Measurements from ENCODE around the gene TBCD.
"Not testable (repeated sequence)": the region's sequence is repeated elsewhere in the genome, so short reads cannot be mapped to it uniquely, and the experiment has no call there.

Gene TBCD

DNA sequence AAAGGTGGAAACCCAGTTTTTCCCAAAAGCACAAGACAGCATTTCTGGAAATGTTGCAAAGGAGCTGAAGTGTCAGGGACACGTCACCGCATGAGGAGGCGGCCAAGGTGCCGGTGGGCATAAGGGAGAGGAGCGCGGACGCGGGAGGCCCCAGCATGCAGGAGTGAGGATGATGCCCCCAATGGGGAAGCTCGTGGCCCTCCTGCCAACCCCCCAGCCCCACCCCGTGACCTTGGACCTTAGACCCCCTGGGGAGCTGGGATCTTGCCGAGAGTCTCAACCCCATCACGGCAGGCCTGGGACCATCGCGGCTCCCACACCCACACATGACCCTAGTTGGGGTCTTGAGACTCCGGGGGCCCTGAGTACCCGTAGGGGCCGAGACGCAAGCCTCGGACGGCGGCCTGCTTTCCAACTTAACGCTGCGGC is 208.1 kb downstream of the TBCD start:
- DNase-seq: peak; percentile 26

DNA sequence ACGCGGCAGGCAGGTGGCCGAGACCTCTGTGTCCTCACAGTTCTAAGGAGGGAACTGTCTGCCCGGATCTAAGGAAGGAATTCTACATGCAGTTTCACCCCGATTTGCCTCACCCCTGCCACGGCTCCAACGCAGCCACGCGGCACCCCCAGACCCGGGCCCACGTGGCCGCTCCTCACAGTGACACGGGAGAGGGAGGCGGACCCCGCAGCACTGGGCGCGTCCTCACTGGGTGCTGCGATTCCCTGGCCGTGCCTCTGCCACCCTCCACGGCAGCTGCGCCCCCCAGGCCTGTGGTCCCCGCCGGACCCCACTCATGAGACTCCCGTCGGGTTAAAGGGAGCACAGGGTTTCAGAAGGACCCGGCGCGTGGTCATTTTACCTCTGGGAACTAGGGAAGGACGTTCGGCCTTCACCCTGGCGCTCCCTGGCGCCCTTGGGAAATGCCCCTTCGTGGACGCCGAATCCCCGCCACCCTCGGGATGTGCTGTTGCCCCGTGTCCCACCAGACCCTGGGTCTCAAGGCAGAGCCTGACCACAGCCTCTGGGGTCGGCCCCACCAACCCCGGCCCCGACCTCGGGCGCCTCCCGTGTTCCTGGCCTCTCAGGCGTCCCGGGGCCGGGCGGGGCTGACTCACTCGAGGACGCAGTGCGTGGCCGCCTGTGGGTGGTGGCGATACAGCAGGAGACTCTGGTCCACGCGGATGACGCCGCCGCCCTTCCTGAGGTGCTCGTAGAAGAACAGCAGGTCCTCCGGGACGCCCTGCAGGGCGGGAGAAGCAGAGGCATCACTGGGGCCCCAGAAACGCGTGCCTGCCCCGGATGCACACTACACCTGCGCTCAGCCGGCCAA is 208.8 kb downstream of the TBCD start:
- DNase-seq: peak; percentile 32

DNA sequence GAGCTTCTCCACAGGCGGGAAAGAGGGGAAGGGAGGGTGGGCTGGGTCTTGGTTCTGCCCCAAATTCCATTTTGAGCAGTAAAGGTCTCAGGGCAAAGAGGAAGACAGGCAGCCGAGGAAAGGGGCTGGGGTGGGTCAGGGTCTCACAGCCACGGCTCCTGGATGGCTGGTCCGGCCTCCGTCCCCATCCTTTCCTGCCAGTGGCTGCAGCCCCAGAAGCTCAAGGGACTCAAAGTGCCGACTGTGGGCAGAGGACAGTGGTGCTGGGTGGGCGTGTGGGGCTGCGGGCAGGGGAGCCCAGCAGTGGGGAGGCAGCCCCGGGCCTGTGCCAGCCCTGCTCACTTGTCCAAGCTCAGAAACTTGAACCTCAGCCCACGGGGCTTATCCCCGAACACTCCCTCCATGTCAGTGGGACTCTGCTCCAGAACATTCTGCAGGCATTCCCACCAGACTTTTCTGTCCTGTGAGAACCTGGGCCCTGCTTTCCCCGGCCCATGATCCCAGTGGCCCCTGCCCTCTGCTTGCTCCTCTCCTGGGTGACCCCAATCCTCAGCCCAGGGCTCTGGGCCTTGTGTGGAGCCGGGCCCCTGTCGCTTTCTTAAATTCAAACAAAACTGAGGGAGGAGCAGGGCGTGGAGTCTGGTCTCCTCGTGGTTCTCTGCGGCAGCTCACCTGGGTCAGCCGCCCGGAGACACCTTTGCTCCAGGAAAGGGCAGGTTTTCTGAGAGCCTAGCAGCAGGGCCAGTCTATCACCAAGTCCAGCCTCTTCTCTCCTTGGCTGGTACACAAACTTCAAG is 209.7 kb downstream of the TBCD start:
- DNase-seq: peak; percentile 38

DNA sequence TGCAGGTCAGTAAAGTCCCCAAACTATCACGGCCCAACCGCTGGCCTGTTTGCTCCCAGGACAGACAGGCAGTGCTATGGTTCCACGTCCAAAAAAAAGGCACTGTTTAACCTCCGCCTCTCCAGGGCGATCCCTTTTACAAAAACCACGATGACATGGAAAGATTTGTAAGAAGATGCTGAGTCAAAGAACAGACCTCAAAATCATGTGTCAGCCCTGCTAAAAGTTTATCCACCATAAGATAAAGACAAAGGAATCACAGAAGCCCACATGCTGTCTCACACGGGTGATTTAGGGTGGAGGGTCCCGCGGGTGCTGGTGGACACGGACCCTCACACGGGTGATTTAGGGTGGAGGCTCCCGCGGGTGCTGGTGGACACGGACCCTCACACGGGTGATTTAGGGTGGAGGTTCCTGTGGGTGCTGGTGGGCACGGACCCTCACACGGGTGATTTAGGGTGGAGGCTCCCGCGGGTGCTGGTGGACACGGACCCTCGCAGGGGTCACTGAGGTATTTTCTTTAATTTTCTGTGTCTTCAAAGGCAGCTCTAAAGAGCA is 210.4 kb downstream of the TBCD start:
- peak; percentile 37 for DNase-seq

DNA sequence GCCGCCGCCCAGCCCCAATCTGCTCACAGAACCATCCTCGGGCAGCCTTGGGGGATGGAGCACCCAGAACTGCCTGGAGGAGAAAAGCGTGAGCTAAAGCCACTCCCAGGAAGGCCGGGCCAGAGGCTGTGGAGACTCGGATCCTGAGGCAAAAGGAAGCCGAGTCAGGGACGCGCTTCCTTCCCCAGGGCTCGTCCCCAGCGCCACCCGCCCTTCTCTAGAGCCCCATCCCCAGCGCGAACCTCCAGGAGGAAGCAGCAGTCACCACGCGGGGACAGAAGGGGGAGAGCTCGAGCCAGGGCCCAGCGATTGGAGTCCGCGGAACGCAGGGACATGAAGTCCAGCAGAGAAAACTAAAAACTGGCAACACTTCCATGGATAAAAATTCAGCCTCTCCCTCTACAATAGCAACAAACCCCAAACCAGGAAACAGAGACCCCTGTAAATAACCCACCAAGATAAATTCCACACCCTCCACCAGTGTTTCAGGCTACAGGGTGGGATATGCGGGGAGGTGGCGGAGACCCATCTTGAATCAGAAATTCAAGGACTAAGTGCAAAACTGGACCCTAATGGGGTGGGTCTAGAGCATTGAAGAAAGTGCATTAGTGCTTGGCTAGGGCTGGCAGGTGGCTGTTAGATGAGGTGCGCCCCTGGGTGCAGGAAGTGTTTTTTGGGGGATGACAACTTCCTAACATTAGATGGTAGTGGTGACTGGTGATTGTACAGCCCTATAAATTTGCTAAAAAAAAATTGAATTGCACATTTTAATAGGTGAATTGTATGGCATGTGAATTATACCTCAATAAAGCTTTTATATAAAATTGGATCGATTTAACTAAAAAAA is 211.5 kb downstream of the TBCD start:
- peak; percentile 85 for DNase-seq

DNA sequence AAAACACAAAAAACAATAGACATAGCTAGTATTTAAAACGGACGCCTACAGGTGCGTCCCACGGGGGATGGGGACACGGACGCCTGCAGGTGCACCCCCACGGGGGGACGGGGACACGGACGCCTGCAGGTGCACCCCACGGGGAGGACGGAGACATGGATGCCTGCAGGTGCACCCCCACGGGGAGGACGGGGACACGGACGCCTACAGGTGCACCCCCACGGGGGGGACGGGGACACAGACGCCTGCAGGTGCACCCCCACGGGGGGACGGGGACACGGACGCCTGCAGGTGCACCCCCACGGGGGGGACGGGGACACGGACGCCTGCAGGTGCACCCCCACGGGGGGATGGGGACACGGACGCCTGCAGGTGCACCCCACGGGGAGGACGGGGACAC is 212.6 kb downstream of the TBCD start:
- not testable (repeated sequence) for DNase-seq

DNA sequence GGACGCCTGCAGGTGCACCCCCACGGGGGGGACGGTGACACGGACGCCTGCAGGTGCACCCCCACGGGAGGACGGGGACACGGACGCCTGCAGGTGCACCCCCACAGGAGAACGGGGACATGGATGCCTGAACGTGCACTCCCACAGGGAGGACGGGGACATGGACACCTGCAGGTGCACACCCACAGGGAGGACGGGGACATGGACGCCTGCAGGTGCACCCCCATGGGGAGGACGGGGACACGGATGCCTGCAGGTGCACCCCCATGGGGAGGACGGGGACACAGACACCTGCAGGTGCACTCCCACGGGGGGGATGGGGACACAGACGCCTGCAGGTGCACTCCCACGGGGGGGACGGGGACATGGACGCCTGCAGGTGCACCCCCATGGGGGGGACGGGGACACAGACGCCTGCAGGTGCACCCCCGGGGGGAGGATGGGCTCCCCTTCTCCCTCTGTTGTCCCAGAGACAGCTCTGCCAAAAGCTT is 213.0 kb downstream of the TBCD start:
- no peak for DNase-seq

DNA sequence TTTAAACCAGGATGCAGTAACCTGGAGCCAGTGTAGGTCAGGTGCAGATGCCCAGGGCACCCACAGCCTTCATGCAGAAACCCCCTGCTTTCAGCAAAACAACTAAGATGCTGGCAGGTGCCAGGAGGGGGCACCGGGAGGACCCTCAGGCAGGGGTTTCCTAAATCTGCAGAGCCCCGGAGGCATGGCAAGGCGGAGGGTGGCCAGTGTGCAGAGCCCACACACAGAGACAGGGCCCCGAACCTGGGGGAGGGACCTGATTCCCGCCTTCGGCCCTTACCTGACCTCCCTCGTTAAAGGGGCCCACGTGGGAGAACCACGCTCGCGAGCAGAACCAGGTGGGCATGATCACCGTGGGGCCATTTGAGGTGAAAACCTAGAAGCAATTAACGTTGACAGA is 213.5 kb downstream of the TBCD start:
- DNase-seq: no peak

DNA sequence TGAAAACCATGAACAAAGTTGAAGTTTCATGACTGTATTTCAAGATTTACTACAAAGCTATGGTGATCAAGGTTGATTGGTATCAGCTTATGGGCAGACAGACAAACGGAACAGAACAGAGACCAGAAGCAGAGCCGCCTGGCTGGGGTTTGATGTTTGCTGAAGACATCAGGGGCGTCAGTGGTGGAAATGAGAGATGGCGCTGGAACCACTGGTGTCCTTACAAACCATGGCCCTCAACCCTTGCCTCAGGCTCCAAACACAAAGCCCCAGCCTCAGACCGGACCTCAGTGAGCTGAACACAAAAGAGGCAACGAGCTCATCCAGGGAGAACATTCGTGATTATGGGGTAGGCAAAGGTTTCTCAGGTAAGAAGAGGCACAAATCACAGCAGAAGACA is 214.6 kb downstream of the TBCD start:
- DNase-seq: no peak

DNA sequence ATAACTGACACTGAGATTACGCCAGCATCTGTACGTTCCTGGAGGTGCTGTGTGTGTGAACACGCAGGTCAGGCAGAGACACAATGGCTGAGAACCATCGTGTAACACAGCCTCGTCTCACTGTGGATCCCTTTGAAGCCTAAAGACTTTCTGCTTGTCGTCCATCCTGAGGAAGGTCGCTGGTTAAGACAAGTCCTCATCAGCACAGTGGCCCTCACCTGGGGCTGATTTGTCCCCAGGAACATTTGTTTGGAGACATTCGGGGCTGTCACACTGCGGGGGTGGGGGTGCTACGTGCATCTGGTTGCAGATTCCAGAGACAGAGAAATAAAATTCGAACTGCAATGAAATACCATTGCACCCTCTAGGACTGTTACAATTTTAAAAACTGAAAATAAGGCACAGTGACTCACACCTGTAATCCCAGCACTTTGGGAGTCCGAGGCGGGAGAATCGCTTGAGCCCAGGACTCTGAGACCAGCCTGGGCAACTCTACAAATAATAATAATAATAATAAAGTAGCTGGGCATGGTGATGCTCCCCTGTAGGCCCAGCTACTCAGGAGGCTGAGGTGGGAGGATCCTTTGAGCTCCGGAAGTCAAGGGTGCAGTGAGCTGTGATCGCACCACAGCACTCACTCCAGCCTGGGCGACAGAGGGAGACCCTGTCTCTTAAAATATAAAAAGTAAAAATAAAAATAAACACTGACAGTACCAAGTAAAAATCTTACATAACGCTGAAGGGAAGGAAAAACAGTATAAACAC is 215.6 kb downstream of the TBCD start:
- DNase-seq: no peak

DNA sequence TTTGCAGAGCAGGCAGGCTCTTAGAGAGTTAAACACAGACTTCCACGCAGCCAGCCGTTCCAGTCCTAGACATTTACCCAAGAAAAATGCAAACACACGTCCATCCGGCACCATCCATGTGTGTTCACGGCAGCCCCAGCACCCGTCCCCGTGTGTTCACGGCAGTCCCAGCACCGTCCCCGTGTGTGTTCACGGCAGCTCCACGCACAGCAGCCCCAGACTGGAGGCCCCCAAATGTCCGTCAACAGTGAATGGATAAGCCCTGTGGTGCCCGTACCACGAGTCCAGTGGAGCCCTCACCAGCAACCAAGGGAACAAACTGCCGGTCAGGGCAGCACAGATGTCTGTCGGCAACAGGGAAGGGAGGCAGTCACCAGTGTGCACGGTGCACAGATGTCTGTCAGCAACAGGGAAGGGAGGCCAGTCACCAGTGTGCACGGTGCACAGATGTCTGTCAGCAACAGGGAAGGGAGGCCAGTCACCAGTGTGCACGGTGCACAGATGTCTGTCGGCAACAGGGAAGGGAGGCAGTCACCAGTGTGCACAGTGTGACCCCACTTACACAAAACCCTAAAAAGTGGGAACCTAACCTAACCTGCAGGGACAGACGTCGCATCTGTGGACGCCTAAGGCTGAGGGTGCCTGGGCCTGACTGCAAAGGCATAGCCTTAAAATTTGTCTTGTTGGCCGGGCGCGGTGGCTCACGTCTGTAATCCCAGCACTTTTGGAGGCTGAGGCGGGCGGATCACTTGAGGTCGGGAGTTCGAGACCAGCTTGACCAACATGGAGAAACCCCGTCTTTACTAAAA is 216.4 kb downstream of the TBCD start:
- DNase-seq: not testable (repeated sequence)

DNA sequence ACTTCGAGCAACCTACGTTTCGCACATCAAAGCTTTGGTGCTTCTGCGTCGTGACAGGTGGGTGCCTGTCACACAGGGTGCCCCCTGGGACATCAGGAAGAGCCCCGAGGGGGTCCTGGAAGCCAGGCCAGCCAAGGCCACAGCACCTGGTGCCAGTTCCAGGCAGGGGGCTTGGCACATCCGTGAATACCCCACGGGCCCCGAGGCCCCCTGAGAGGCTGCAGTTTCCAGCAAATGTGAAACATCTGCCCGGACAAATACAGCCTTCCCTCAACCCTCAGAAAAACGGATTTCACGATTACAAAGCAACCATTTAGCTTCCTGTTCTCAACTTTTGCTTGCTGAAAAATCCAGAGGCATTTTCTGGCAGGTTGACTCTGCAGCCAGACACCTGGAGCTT is 218.2 kb downstream of the TBCD start:
- DNase-seq: no peak

DNA sequence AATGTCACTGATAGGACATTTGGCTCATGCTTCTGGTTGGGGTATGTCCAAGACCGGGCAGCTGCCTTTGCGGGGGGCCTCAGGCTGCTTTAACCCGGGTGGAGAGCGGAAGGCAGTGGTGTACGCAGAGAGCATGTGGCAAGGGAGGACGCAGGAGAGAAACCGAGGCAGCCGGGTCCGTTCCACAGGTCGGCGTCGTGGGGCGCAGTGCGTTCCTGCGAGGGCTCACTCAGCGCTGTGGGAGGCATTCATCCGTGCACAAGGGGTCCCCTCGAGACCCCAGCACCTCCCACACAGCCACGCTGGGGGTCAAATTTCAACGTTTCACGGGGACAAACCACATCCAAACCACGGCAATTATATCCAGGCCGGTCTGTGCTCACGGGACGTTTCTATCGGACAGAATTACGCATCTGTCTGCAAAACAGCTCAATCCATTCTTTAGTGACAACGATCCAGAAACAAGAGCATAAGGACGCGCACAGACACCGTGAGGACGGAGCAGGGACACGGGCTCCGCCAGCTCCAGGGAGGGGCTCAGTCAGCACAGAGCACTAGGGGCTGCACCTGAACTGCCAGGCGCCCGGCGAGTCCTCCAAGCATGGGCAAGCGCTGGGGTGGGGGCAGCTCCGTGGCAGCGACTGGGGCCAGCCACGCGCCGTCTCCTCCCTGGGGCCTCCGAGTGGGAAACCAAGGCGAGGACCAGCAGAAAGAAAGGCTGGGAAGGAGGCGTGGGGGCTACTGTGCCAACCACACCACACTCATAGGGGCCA is 219.1 kb downstream of the TBCD start:
- DNase-seq: no peak

DNA sequence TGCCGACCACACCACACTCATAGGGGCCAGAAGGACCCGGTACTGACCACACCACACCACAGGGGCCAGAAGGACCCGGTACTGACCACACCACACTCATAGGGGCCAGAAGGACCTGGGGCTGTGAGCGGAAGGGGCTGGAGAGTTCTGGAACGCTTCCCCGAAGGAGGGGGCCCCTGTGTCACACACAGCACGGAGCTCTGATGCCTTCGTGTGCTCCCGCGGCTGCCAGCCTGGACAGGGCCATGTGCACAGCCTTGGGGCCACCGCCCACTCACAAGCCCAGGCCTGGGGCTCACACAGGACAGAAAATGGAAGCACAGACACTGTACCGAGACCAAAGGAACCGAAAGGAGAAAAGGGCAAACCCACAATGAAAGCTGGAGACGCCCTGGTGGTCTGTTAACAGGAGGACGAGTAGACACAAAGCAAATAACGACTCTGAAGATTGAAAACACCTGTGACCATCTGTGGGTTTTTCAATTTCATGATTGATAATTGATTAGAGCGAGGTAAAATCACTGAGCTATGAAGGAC is 221.0 kb downstream of the TBCD start:
- no peak for DNase-seq

DNA sequence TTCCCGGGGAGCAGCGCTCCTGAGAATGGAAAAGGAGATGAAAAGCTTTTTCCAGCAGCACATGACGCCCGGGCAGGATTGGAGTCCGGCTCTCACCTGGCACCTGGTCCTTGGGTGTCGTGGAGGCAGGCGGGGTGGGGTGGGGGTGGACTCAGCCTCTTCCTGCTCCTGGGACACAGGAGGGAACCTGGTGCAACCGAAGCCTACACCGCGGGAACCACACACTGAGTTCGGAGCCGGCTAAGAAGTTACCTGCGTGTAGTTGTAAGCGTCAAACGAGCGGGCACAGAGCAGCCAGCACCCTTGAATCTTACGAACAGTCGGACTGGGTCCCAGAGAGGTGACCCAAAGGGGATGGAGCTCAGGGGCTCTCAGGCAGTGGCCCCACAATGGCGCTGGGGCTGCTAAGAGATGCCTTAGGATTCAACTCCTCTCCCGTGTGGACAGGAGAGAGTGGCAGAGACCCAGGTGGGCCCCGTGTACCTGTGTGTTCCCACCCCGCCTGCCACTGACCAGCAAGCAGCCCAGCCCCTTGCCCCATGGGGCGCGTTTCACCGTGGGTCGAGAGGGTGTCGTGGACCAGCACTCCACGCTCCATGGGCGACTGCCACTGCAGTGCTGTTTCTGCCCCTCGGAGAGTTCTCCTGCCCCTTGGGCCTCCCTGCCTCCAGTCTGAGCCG is 221.7 kb downstream of the TBCD start:
- no peak for DNase-seq

DNA sequence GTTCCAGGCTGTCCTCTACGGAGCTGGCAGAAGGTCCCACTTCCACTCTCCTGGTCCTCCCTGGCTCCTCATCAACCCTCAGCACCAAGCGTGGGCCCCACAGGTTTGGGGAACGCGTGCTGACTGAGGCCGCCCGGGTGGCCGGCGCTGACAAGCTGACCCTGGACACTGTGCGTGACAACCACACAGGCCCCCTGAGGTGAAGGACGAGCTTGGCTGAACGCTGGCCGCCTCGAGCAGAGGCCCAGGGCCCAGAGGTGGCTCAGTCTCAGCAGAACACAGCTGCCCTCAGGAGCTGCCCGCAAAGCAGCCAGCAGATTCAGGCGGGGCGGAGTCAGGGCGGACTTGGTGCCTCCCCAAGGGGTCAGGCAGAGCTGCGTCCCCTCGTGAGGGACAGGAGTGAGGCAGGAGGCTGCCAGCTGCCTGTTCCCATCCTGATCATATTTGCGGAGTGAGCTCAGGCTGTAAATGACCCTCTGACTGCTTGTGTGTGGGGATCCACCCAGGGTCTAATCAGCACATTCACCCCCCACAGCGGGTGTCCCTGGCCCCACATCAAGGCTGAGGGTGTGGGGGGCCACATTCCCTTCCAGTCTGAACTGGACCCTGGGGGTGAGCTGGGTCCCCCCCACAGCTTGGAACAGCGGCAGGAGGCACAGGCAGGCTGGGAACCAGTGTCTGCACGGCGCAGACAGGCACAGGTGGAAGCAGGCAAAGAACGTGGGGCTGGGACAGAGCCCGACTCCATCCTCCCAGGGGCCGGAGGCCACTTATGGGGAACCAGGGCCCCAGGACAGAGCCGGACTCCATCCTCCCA is 222.5 kb downstream of the TBCD start:
- no peak for DNase-seq

DNA sequence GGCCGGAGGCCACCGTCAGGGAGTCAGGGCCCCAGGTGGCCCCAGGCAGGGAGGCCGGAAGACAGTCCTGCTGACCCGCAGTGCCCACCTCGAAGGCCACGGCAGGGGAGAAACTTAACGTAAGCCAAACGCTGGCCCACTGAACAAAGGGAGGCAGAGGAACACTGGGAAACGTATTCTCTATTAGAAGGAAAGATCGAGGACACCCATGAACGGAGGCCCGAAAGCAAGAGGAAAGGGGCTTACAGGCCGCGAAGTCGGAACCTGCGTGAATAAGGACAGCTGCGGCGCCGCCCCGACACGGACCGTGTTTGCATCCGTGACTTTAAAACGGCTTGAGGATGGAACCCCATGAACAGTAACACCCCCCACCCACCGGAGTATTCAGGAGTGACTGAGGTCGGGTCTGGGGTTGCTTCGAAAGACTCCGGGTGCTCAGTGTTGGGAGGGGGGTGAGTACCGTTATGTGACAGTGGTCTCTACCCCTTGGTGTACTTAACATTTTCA is 225.2 kb downstream of the TBCD start:
- no peak for DNase-seq

DNA sequence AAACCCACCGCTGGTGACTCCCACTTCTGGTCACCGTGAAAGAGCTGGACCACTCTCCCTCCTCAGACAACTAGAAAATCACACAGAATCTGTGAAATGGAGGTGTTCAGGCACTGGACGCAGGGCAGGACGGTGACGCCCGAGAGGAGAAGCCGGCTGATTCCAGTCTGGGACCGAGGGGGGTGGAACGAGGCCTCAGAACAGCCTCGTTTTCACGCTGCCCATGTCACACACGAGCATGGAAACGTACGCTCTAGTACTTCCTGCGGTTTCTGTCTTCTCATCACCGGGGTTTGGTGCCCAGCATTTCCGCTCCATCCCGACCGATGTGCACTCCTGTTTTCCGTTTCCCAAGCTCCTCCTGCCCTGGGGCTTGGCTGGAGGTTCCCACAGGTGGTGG is 225.7 kb downstream of the TBCD start:
- DNase-seq: no peak
